Hematopoietic multipotent progenitor cell treated with erythropoietin and hydrocortisone succinate and interleukin-3 and kit ligand, for 15 days (in vitro differentiated cells): Measurements from ENCODE around the gene GRB10.

ENCODE experiments used
- DNase-seq: peaks from one replicate; pipeline ENCODE4 v3.0.0-alpha.2; 2015; ENCODE audit warnings: low spot score

Gene GRB10

GRCh38 chr7:50544992-50545391 is 237.7 kb downstream of the GRB10 start:
- no peak for DNase-seq

DNA sequence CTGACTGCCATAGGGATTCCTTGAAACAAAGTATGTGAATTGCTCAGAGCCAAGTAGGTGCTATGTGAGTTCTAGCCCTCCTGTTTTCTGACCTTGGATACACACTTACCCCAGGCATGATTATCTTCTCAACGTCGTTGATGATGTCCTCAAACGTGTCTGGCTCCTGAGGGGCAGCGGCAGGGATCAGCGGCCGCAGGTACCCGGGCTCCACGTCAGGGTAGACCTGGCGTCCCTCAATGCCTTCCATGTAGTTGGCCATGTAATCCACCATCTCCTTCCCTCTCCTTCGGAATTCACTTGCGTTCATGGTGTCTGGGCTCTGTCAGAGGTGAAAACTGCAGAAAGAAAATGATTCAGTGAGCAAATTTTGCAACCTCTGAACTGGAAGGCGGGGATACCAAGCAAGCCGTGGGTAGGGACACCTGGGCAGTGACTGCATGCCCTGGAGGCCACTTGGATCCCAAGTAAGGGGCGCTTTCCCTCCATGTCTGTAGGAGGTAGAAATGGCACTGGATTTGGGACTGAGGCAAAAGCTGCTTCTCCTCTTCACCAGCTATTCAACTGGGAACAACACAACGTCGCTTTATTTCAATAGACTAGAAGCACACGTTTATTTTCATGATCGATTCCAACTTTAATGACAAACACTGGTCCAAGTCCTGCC is 238.8 kb downstream of the GRB10 start:
- DNase-seq: no peak

DNA sequence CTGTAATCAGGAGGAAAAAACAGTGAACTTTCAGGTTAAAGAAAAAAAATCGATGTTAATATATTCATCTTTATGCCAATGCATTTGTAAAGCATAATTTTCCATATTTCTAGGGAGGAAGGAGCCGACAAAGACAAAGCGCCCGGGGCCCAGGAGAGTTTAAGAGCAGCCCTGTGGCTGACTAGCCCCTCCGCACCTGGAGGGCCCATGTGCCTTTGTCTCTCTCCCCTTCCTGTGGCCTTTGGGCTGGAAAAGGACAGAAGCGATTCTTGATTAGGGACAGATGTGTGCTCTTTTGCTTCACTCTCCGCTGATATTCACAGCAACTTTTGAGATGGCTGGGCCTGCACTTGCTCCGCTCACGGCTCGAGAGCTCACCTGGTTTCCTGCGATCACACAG is 240.6 kb downstream of the GRB10 start:
- no peak for DNase-seq

DNA sequence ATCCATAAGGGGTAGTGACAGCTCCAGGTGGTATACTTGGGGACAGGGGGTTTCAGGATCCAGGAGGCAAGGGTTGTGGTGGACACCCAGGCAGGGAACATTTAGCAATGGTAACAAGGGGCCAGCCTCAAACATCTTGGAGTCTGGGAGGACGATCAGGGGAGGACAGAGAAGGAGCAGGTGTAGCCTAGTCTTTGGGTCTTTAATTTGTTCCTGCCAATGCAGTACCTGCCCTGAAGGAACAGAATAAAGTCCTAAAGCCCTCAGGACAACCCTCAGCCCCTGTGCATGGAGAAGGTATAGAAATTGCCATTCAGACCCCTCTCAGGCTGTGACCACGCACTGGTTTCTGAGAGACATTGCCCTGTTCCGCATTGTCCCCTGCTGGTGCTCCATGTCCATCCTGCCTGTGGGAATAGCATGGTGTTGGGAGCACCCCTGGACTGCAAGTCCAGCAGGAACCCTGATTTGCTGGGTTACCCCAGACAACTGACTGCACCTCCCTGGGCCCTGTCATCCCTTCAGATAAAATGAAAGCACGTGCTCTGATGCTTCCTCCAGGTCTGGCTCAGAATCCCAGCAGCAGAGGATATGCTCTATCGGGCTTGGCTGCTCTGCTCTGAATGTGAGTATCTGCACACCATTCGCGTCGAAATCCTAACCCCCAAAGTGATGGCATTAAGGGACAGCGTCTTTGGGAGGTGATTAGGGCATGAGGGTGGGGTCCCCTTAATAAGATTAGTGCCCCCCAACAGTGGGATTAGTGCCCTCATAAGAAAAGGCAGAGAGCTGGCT is 241.7 kb downstream of the GRB10 start:
- no peak for DNase-seq
